ENCODE measurements around the gene PKP2. TPM values are rescaled to one million over a fixed set of nuclear protein-coding genes. Genes with fewer than 3 reads are reported as not detected.

The PKP2 gene
- total and polyA plus RNA-seq, 2 of the 13 experiments (the other 11 are each of a cell fraction or from before 2014, with no cell fraction given) = 15.1 to 25.3 TPM

DNA sequence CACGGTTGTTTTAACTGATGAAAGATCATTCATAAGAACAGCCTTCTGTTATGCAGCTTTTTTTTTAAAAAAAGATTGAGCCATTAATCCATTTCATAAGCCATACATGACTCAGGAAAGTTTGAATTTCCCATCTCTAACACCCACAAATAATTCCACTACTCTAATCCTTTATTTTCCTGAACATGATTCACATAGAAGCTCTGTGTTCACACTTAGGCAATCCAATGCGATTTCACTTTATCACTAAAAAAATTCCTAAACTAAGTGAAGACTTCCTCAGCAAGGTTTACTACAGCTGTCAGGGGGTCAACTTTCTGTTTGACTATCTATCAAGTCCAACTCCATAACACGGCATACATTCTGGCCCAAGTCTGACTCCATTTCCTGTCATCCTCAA is 25.9 kb downstream of the PKP2 start (continued):
- TF ChIP-seq, protein P1, sequence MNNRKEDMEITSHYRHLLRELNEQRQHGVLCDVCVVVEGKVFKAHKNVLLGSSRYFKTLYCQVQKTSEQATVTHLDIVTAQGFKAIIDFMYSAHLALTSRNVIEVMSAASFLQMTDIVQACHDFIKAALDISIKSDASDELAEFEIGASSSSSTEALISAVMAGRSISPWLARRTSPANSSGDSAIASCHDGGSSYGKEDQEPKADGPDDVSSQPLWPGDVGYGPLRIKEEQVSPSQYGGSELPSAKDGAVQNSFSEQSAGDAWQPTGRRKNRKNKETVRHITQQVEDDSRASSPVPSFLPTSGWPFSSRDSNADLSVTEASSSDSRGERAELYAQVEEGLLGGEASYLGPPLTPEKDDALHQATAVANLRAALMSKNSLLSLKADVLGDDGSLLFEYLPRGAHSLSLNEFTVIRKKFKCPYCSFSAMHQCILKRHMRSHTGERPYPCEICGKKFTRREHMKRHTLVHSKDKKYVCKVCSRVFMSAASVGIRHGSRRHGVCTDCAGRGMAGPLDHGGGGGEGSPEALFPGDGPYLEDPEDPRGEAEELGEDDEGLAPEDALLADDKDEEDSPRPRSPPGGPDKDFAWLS (CRISPR knock-in tag; IDR thresholded peaks at IDR 0.05; ENCODE audit: borderline replicate concordance) = no peak
- TF ChIP-seq SATB2 (CRISPR knock-in tag; IDR thresholded peaks at IDR 0.05) = no peak
- no peak for TF ChIP-seq ZNF768 (CRISPR knock-in tag; IDR thresholded peaks at IDR 0.05)
- TF ChIP-seq, protein P2, sequence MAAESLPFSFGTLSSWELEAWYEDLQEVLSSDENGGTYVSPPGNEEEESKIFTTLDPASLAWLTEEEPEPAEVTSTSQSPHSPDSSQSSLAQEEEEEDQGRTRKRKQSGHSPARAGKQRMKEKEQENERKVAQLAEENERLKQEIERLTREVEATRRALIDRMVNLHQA (CRISPR knock-in tag; IDR thresholded peaks at IDR 0.05) = no peak
- TF ChIP-seq, protein P3, sequence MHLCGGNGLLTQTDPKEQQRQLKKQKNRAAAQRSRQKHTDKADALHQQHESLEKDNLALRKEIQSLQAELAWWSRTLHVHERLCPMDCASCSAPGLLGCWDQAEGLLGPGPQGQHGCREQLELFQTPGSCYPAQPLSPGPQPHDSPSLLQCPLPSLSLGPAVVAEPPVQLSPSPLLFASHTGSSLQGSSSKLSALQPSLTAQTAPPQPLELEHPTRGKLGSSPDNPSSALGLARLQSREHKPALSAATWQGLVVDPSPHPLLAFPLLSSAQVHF (CRISPR knock-in tag; IDR thresholded peaks at IDR 0.05) = no peak
- no peak for TF ChIP-seq RELA (CRISPR knock-in tag; IDR thresholded peaks at IDR 0.05)
- no peak for TF ChIP-seq ZKSCAN1 (IDR thresholded peaks at IDR 0.05; ENCODE audit: low read length)
- TF ChIP-seq HMG20A (CRISPR knock-in tag; IDR thresholded peaks at IDR 0.05; ENCODE audit: borderline replicate concordance) = no peak

DNA sequence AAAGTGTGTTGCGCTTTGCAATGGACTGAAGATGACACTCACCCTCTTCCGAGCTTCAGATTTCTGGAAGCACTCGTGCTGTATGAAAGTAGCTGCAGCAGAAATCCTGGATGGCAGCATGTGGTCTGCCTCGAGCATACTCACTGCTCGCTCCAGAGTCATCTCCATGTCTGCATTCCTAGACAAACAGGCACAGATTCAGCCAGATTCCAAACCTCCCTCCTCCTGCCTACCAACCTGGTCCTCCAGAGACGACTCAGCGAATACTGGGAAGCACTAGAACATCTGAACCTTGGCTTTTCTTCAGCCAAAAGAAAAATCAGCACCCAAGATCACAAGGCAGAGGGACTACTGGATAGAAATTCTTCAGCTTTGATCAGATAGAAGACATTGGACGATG is 27.7 kb downstream of the PKP2 start:
- intact Hi-C loops (cut with micrococcal nuclease; ENCODE audit: unreplicated experiment) (loop anchor here (10.0 kb wide), 1 partner anchor 114 kb away; the partner anchor contains the start of gene YARS2), in situ Hi-C loops (cut with HindIII; ENCODE audit: extremely low pct_ligation_motif_present, low pct_unique_long_range_greater_than_20kb) (no loop called here)
- ChIA-PET CTCF (ENCODE audit: low intra/inter-chr PET ratio, low total read pairs) (no interaction called here), POLR2A (no interaction called here)
- ATAC-seq (no peak), DNase-seq (ENCODE audit: low spot score) (no peak), FAIRE-seq (no peak)
- Histone ChIP-seq H3K27me3 (ENCODE audit: control insufficient read depth in 1 of 2, insufficient read depth in 2 of 2, low read length in 2 of 2) (no peaks in the 10 kb centered on the region; a peak in 1 of 5 replicates), H3K4me3 (replicated peaks in 1 of 3; ENCODE audit: insufficient read depth in 1 of 3, low read depth in 2 of 3, low read length in 3 of 3) (no peak overlapping the region), H3K9me3 (ENCODE audit: low read length) (no peaks in the 10 kb centered on the region), H2AFZ (ENCODE audit: low read length) (no peak overlapping the region), H3K4me2 (ENCODE audit: low read depth, low read length) (no peak overlapping the region), H3K79me2 (ENCODE audit: insufficient read depth, low read length) (no peaks in the 10 kb centered on the region), H3K36me3 (replicated peaks in 1 of 2; ENCODE audit: control insufficient read depth in 1 of 2, insufficient read depth in 2 of 2, low read length in 2 of 2) (peaks cover 11 to 29% of the 10 kb centered on the region in 2 experiments; a peak in 4 of 5 replicates), H3K4me1 (ENCODE audit: insufficient read depth, low read length) (peaks cover 5% of the 10 kb centered on the region; the same call in 1 of the 2 replicates), H3K9ac (ENCODE audit: insufficient read depth, low read depth, low read length) (no peak overlapping the region), H3K27ac (ENCODE audit: extremely low read length, insufficient read depth, low read length) (no peak overlapping the region), H4K20me1 (ENCODE audit: insufficient read depth, low read length) (no peaks in the 10 kb centered on the region)
- 96% methylated on average over 8 of the region's 8 CpGs for WGBS (ENCODE audit: low lambda C conversion rate)
- TF ChIP-seq MAFK (conservative IDR thresholded peaks at IDR 0.05 in 1 of 2, IDR thresholded peaks at IDR 0.05 in 1 of 2; ENCODE audit: low read length in 2 of 2) = peak in 1 of 2 experiments; percentile 37; a peak in 1 of 4 replicates
- TF ChIP-seq, protein P4, sequence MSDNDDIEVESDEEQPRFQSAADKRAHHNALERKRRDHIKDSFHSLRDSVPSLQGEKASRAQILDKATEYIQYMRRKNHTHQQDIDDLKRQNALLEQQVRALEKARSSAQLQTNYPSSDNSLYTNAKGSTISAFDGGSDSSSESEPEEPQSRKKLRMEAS (IDR thresholded peaks at IDR 0.05) = no peak
- 0 out of 2 replicates have a peak, but pooled peaks have one; percentile 17 for TF ChIP-seq MAFF (IDR thresholded peaks at IDR 0.05; ENCODE audit: low read depth, low read length)
- no peak for TF ChIP-seq HNRNPLL (IDR thresholded peaks at IDR 0.05; ENCODE audit: low read depth, low read length, poor library complexity, severe bottlenecking)
- BruUV-seq (replicated peaks) = no TSS peak
